Uterus (tissue), 4 donors: ENCODE measurements around the gene SPOCD1. TPM values are rescaled to one million over a fixed set of nuclear protein-coding genes. Genes with fewer than 3 reads are reported as not detected.

Source experiments
- DNase-seq, 2 donors: peaks; one replicate each; pipeline ENCODE4 v3.0.0-alpha.2; 2019 to 2020
- H3K27ac ChIP-seq, 2 donors: fragments of 200-600 bp; sonication (generic); 1 replicate in 1 of 2; 2 replicates in 1 of 2; pipeline ENCODE4 v1.5.1; 2016 to 2018
- H3K27me3 ChIP-seq, 2 donors: fragments of 200-600 bp; sonication (generic); one replicate each; pipeline ENCODE4 v1.5.1; 2018 to 2019; ENCODE audit warnings: control low read depth in 1 of 2
- H3K36me3 ChIP-seq, 2 donors: fragments of 200-600 bp; sonication (generic); one replicate each; pipeline ENCODE4 v1.5.1; 2019; ENCODE audit warnings: control low read depth in 1 of 2
- H3K4me1 ChIP-seq, 2 donors: fragments of 200-600 bp; sonication (generic); one replicate each; pipeline ENCODE4 v1.5.1; 2018 to 2019; ENCODE audit warnings: control low read depth in 1 of 2
- H3K4me3 ChIP-seq, 2 donors: fragments of 200-600 bp; sonication (generic); 1 replicate in 1 of 2; 2 replicates in 1 of 2; pipeline ENCODE4 v1.5.1; 2018 to 2019; ENCODE audit warnings: mild to moderate bottlenecking in 1 of 2
- H3K9me3 ChIP-seq, 2 donors: fragments of 200-600 bp; sonication (generic); one replicate each; pipeline ENCODE4 v1.5.1; 2019; ENCODE audit warnings: control low read depth in 1 of 2
- CTCF ChIP-seq, 4 experiments: fragments of 200-600 bp in 2 of 4; fragments of 450-650 bp in 2 of 4; sonication (generic) in 2 of 4; IDR thresholded peaks; one replicate each; pipeline ENCODE4 v1.5.1; 2016 to 2019; ENCODE audit warnings: antibody characterized with exemption in 4 of 4, mild to moderate bottlenecking in 2 of 4, moderate library complexity in 1 of 4
- POLR2A ChIP-seq, 2 donors: fragments of 450-650 bp; IDR thresholded peaks; one replicate each; pipeline ENCODE4 v1.6.1; 2016; ENCODE audit warnings: antibody characterized with exemption in 2 of 2, mild to moderate bottlenecking in 1 of 2, moderate library complexity in 1 of 2
- intact Hi-C: fragments of 100-400 bp; cut with DNase I; formaldehyde crosslinking; loops from one replicate; pipeline ENCODE4 v1.15.1; 2023; ENCODE audit warnings: low total_unique reads
- total RNA-seq, 4 donors: library from RNA; depleted of rRNA in 3 of 4; stranded (reverse); fragments of >200 nt in 3 of 4; gene quantifications; one replicate each; pipeline versions ENCODE4 v1.1.0 to v1.2.4, GENCODE V29; 2014 to 2023
- donor health status: DM: yes; HTN: yes; CAD: no.

Gene SPOCD1
- total RNA-seq, 4 donors from 2014 or later = 1.2 to 1.5 TPM; not detected in 2

DNA sequence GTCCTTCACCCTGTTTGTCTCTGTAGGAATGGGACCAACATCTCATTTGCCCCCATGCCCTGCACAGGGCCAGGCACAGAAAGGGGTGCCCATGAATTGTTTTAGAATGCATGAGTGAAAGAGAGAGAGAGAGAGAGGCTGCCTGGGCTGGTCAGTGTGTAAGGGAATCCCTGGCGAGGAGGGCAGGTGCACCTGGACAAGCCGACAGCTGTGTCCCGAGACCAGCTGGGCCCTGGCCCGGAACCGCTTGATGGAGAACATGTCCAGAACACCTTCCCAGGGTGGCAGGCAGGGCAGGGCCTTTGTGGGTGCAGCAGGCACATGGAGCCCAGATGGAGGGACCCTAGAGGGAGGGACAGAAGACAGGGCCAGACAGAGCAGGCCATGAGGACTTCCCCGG is 22.7 kb downstream of the SPOCD1 start:
- no peaks in the 10 kb centered on the region for H3K27me3 ChIP-seq
- H3K4me3 ChIP-seq = no peak overlapping the region
- peak; percentile 8 to 13 for DNase-seq
- peaks cover 0 to 2% of the 10 kb centered on the region in 2 donors for H3K4me1 ChIP-seq
- H3K27ac ChIP-seq = no peak overlapping the region
- H3K9me3 ChIP-seq = no peaks in the 10 kb centered on the region
- TF ChIP-seq CTCF (IDR thresholded peaks at IDR 0.05) (no peak), POLR2A (IDR thresholded peaks at IDR 0.05) (no peak)
- H3K36me3 ChIP-seq = no peaks in the 10 kb centered on the region
- intact Hi-C loops = no loop called here

- TF ChIP-seq CTCF (IDR thresholded peaks at IDR 0.05) (no peak), POLR2A (IDR thresholded peaks at IDR 0.05) (no peak)
- DNase-seq = peak; percentile 6 to 11
- H3K27ac ChIP-seq = no peak overlapping the region
- no peak overlapping the region for H3K4me3 ChIP-seq
- H3K27me3 ChIP-seq = no peaks in the 10 kb centered on the region
- H3K4me1 ChIP-seq = no peaks in the 10 kb centered on the region
- no peaks in the 10 kb centered on the region for H3K36me3 ChIP-seq
- H3K9me3 ChIP-seq = no peaks in the 10 kb centered on the region
- intact Hi-C loops = no loop called here
Measured at GRCh38 chr1:31792541-31792940, 23.3 kb downstream of the SPOCD1 start.

- H3K36me3 ChIP-seq = no peaks in the 10 kb centered on the region
- no peak overlapping the region for H3K27ac ChIP-seq
- DNase-seq = peak in 1 of 2 donors; percentile 10
- TF ChIP-seq CTCF (IDR thresholded peaks at IDR 0.05) (no peak), POLR2A (IDR thresholded peaks at IDR 0.05) (no peak)
- H3K4me1 ChIP-seq = no peaks in the 10 kb centered on the region
- intact Hi-C loops = no loop called here
- no peaks in the 10 kb centered on the region for H3K9me3 ChIP-seq
- no peaks in the 10 kb centered on the region for H3K27me3 ChIP-seq
- H3K4me3 ChIP-seq = no peak overlapping the region
Measured at GRCh38 chr1:31792116-31792515, 23.7 kb downstream of the SPOCD1 start.

DNA sequence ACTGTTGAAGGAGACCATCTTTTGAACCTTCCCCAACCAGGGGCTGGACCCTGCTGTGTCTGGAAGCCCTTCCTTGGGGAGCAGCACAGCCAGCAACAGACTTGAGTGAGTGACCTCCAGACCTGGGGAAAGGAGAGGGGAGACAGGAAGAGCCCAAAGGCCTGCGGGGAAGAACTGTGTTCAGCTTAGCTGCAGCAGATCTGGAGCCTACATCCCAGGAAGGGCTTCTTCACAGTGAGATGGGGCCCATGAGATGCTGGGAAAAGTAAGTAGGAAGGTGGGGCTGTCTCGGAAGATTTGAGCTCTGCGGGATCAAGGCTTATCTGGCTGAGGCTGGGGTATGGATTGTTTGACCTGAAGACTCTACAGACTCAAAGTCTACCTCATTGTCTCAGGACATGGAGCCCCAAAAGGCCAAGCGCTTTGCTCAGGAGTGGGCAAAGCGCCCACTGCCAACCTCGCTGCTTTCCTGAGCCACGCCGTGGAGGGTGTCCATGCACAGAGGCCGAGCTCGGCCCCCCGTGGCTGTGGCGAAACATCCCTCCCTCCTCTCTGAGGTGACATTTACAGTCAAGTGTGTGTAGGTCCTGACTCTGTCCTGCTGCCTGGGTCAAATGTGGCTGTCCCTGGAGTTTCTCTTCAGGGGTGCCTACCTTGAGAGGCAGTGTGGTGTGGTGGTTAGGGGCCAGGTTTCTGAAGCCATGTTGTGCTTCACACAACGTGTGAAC is 24.5 kb downstream of the SPOCD1 start:
- no peak overlapping the region for H3K4me3 ChIP-seq
- intact Hi-C loops = no loop called here
- H3K4me1 ChIP-seq = no peaks in the 10 kb centered on the region
- peak in 1 of 2 donors; percentile 12 for DNase-seq
- H3K27ac ChIP-seq = no peak overlapping the region
- TF ChIP-seq CTCF (IDR thresholded peaks at IDR 0.05) (no peak), POLR2A (IDR thresholded peaks at IDR 0.05) (no peak)
- no peaks in the 10 kb centered on the region for H3K36me3 ChIP-seq
- H3K27me3 ChIP-seq = no peaks in the 10 kb centered on the region
- no peaks in the 10 kb centered on the region for H3K9me3 ChIP-seq

GRCh38 chr1:31790641-31791091 is 25.2 kb downstream of the SPOCD1 start:
- Histone ChIP-seq H3K27ac (no peak overlapping the region), H3K36me3 (no peaks in the 10 kb centered on the region), H3K4me3 (no peak overlapping the region), H3K27me3 (no peaks in the 10 kb centered on the region), H3K9me3 (no peaks in the 10 kb centered on the region), H3K4me1 (no peaks in the 10 kb centered on the region)
- intact Hi-C loops = no loop called here
- peak in 1 of 2 donors; percentile 14 for DNase-seq
- TF ChIP-seq CTCF (IDR thresholded peaks at IDR 0.05) (no peak), POLR2A (IDR thresholded peaks at IDR 0.05) (no peak)
